Trophoblast cell (in vitro differentiated cells and primary cell): ENCODE data around the gene ARFIP1.

Experiments used
- DNase-seq, 2 donors: peaks; one replicate each; pipeline ENCODE4 v3.0.0-alpha.2; 2016
- H2AFZ ChIP-seq: 2 replicates; pipeline ENCODE4 v1.6.1; 2013; ENCODE audit warnings: low read length, moderate library complexity, mild to moderate bottlenecking; ENCODE audit not compliant: insufficient read depth, poor library complexity
- H2AK5ac ChIP-seq: 2 replicates; pipeline ENCODE4 v1.6.1; 2013; ENCODE audit warnings: mild to moderate bottlenecking, low read length
- H2BK120ac ChIP-seq: 2 replicates; pipeline ENCODE4 v1.6.1; 2013; ENCODE audit warnings: low read length, mild to moderate bottlenecking, moderate library complexity; ENCODE audit not compliant: insufficient read depth, poor library complexity
- H2BK12ac ChIP-seq: 2 replicates; pipeline ENCODE4 v1.6.1; 2013; ENCODE audit warnings: mild to moderate bottlenecking, low read length, moderate library complexity
- H2BK5ac ChIP-seq: 2 replicates; pipeline ENCODE4 v1.6.1; 2013; ENCODE audit warnings: low read length, low read depth, moderate library complexity, mild to moderate bottlenecking; ENCODE audit not compliant: poor library complexity
- H3K14ac ChIP-seq: 2 replicates; pipeline ENCODE4 v1.6.1; 2013; ENCODE audit warnings: mild to moderate bottlenecking, low read length
- H3K18ac ChIP-seq: 2 replicates; pipeline ENCODE4 v1.6.1; 2013; ENCODE audit warnings: mild to moderate bottlenecking, low read length
- H3K23ac ChIP-seq: 2 replicates; pipeline ENCODE4 v1.6.1; 2013; ENCODE audit warnings: low read length
- H3K27ac ChIP-seq: 2 replicates; pipeline ENCODE4 v1.5.1; 2013; ENCODE audit warnings: low read depth, mild to moderate bottlenecking, inconsistent platforms, low read length, moderate library complexity
- H3K27me3 ChIP-seq: 2 replicates; pipeline ENCODE4 v1.6.1; 2013; ENCODE audit warnings: inconsistent platforms, mild to moderate bottlenecking, low read length, moderate library complexity; ENCODE audit not compliant: insufficient read depth
- H3K36me3 ChIP-seq, 2 experiments: 1 replicate in 1 of 2; 2 replicates in 1 of 2; pipeline ENCODE4 v1.6.1; 2013; ENCODE audit warnings: low read length in 2 of 2, mild to moderate bottlenecking in 2 of 2, moderate library complexity in 1 of 2; ENCODE audit not compliant: insufficient read depth in 2 of 2, control insufficient read depth in 1 of 2
- H3K4ac ChIP-seq: 2 replicates; pipeline ENCODE4 v1.6.1; 2013; ENCODE audit warnings: low read depth, mild to moderate bottlenecking, low read length, moderate library complexity
- H3K4me1 ChIP-seq, 2 experiments: 1 replicate in 1 of 2; 2 replicates in 1 of 2; pipeline ENCODE4 v1.6.1; 2013; ENCODE audit warnings: low read length in 2 of 2, mild to moderate bottlenecking in 2 of 2, moderate library complexity in 1 of 2; ENCODE audit not compliant: insufficient read depth in 2 of 2, control insufficient read depth in 1 of 2
- H3K4me2 ChIP-seq: 2 replicates; pipeline ENCODE4 v1.6.1; 2013; ENCODE audit warnings: inconsistent platforms, mild to moderate bottlenecking, low read length, moderate library complexity
- H3K4me3 ChIP-seq: 2 replicates; pipeline ENCODE4 v1.5.1; 2013; ENCODE audit warnings: mild to moderate bottlenecking, low read depth, low read length, inconsistent platforms
- H3K79me1 ChIP-seq: one replicate; pipeline ENCODE4 v1.6.1; 2013; ENCODE audit warnings: low read length
- H3K79me2 ChIP-seq: 2 replicates; pipeline ENCODE4 v1.6.1; 2013; ENCODE audit warnings: low read length, mild to moderate bottlenecking; ENCODE audit not compliant: control insufficient read depth, insufficient read depth, poor library complexity
- H3K9ac ChIP-seq: 2 replicates; pipeline ENCODE4 v1.6.1; 2013; ENCODE audit warnings: mild to moderate bottlenecking, low read length
- H3K9me3 ChIP-seq: 2 replicates; pipeline ENCODE4 v1.6.1; 2013; ENCODE audit warnings: low read depth, mild to moderate bottlenecking, control low read depth, inconsistent platforms, low read length; ENCODE audit not compliant: insufficient read depth
- H4K12ac ChIP-seq: 2 replicates; pipeline ENCODE4 v1.6.1; 2013; ENCODE audit warnings: low read depth, mild to moderate bottlenecking, low read length, moderate library complexity
- H4K8ac ChIP-seq: 2 replicates; pipeline ENCODE4 v1.6.1; 2013; ENCODE audit warnings: low read depth, mild to moderate bottlenecking, low read length, moderate library complexity
- H4K91ac ChIP-seq: one replicate; pipeline ENCODE4 v1.6.1; 2013; ENCODE audit warnings: low read depth, mild to moderate bottlenecking, low read length, moderate library complexity
- WGBS: extraction: QIAGEN DNeasy Blood & Tissue Kit; methylation state at CpG from one replicate; pipeline ENCODE4 v1.1.7; 2013; ENCODE audit warnings: missing lambda C conversion rate; ENCODE audit not compliant: insufficient read length, insufficient coverage; ENCODE audit errors: extremely low coverage; 5-methylcytosine and 5-hydroxymethylcytosine counted together

ARFIP1 gene

DNA sequence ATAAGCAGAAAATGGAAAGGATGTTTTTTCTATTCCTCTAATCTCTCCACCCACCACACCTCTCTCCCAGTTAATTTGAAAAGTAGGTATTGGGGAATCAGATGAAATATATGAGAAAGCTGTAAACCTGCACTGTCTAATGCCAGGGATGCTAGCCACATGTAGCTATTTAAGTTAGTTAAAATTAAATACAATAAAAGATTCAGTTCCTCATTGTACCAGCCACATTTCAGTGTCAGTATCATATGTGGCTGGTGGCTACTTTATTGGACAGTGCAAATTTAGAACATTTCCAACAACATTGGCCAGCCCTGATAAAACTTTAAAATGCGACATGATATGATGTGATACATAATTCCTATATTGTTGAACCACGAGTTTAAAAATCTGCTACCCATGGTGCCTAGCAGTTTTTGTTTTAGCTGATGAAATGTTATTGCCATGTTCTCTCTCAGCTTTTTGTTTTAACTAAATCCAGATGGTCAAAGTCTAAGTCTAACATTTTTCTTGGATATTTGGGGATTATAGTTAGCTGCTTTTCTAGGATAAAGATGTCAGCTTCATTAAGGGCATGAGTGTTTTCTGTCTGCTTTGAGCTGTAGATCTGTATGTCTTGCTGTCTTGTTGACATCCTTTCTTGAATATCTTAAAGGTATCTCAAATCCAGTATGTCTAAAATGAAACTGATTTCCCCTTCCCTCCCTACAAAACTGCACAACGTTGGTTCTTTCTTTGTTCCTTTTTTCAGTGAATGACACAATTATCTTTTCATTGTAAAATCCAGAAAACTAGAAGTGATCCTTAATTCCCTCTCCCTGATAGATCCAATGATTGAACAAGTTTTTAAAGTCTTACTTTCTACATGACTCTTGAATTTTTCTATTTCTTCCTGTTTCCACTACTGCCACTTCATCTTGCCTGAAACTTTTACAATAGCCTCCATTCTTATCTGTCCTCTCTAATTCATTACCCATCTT lies 6.2 kb downstream of the ARFIP1 start:
- Histone ChIP-seq H3K36me3 (no peaks in the 10 kb centered on the region), H2BK120ac (no peak overlapping the region), H2BK5ac (no peak overlapping the region), H3K4me1 (no peaks in the 10 kb centered on the region), H2AFZ (no peak overlapping the region), H4K91ac (no peak overlapping the region), H2BK12ac (no peak overlapping the region), H3K9me3 (no peaks in the 10 kb centered on the region), H3K4ac (no peak overlapping the region), H3K4me3 (no peak overlapping the region), H3K27ac (no peak overlapping the region), H3K18ac (no peak overlapping the region), H3K9ac (no peak overlapping the region), H3K27me3 (no peaks in the 10 kb centered on the region), H2AK5ac (no peak overlapping the region), H3K23ac (no peak overlapping the region), H3K14ac (no peak overlapping the region), H3K79me2 (no peaks in the 10 kb centered on the region), H4K12ac (no peak overlapping the region), H3K79me1 (no peaks in the 10 kb centered on the region), H4K8ac (no peak overlapping the region), H3K4me2 (no peak overlapping the region)
- no peak for DNase-seq
- no CpG with 5 or more reads among the region's 3 CpGs for WGBS

DNA sequence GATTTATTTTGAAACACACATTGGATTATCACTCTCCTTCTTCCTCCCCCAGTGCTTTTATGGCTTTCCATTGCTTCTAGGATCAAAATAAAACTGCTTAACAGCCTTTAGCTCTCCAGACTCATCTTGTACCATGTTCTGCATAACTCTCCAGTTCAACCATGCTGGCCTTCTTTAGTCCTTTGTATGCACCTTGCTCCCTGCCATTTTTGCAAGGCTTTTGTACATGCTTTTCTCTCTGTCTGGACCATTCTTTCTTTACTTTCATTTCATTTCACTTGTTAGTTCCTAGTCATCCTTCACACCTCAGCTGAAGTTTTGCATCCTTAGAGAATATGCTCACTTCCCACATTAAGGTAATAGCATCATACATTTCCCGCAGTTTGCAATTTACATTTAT lies 6.9 kb downstream of the ARFIP1 start:
- H2AK5ac ChIP-seq, result no peak overlapping the region
- H3K79me2 ChIP-seq, result no peaks in the 10 kb centered on the region
- no peak overlapping the region for H3K23ac ChIP-seq
- DNase-seq, result no peak
- no peak overlapping the region for H3K9ac ChIP-seq
- H3K4me3 ChIP-seq, result no peak overlapping the region
- no CpG with 5 or more reads among the region's 1 CpG for WGBS
- no peak overlapping the region for H3K4me2 ChIP-seq
- H2BK120ac ChIP-seq, result no peak overlapping the region
- H3K18ac ChIP-seq, result no peak overlapping the region
- no peak overlapping the region for H2BK5ac ChIP-seq
- H3K14ac ChIP-seq, result no peak overlapping the region
- no peaks in the 10 kb centered on the region for H3K27me3 ChIP-seq
- H4K8ac ChIP-seq, result no peak overlapping the region
- no peak overlapping the region for H3K27ac ChIP-seq
- H4K91ac ChIP-seq, result no peak overlapping the region
- H3K79me1 ChIP-seq, result no peaks in the 10 kb centered on the region
- no peak overlapping the region for H4K12ac ChIP-seq
- no peaks in the 10 kb centered on the region for H3K36me3 ChIP-seq
- H3K4me1 ChIP-seq, result no peaks in the 10 kb centered on the region
- H3K4ac ChIP-seq, result no peak overlapping the region
- no peaks in the 10 kb centered on the region for H3K9me3 ChIP-seq
- no peak overlapping the region for H2AFZ ChIP-seq
- no peak overlapping the region for H2BK12ac ChIP-seq

DNA sequence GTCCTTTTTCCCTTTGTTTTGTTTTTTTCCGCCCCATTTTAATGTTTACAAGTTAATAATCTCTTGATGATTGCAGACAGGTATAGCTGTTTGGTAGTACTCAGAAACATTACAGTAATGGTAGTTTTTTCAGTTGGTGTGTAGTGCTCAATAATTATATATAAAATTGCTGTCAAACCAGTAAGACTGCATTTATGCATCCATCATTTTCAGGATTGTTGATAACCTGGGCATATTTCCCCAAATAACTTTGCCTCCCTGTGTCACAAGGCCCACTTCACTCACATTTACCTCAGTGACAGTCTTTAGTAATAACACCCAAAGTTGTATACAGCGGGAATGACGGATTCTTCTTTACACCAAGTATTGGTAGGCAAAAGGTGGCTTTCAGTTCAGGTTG lies 16.1 kb downstream of the ARFIP1 start:
- no peak overlapping the region for H3K18ac ChIP-seq
- H3K4me1 ChIP-seq, result no peaks in the 10 kb centered on the region
- H2BK12ac ChIP-seq, result no peak overlapping the region
- no peak overlapping the region for H2BK120ac ChIP-seq
- H3K23ac ChIP-seq, result no peak overlapping the region
- no peaks in the 10 kb centered on the region for H3K79me1 ChIP-seq
- H2AK5ac ChIP-seq, result no peak overlapping the region
- H4K91ac ChIP-seq, result no peak overlapping the region
- H2AFZ ChIP-seq, result no peak overlapping the region
- no peak overlapping the region for H2BK5ac ChIP-seq
- no peaks in the 10 kb centered on the region for H3K36me3 ChIP-seq
- no peak overlapping the region for H3K27ac ChIP-seq
- H3K9me3 ChIP-seq, result no peaks in the 10 kb centered on the region
- H4K8ac ChIP-seq, result no peak overlapping the region
- H3K4me2 ChIP-seq, result no peak overlapping the region
- WGBS, result no CpG with 5 or more reads among the region's 3 CpGs
- no peak overlapping the region for H3K4me3 ChIP-seq
- no peak overlapping the region for H3K4ac ChIP-seq
- H4K12ac ChIP-seq, result no peak overlapping the region
- no peaks in the 10 kb centered on the region for H3K79me2 ChIP-seq
- DNase-seq, result peak; percentile 37 to 93
- no peaks in the 10 kb centered on the region for H3K27me3 ChIP-seq
- H3K14ac ChIP-seq, result no peak overlapping the region
- H3K9ac ChIP-seq, result no peak overlapping the region

DNA sequence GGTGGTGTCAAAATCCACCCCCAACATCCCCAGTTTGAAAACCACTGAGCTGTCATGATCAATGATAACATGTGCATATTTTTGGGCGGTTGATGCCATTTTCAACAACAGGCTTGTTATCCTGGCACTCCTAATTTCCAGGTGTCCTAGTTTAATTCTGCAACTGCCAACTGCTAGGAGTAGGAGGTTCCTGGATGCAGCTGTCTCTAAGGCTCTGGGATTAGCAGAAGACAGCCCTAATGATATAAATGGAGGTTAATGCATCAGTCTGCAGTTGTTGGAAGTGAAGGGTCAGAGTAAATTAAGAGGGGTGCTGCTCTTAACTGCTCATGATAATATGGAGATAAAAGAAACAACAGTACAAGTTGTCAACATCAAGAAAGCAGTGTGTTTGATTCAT lies 23.8 kb downstream of the ARFIP1 start:
- no peak overlapping the region for H4K91ac ChIP-seq
- H3K9me3 ChIP-seq, result no peaks in the 10 kb centered on the region
- no peak overlapping the region for H3K14ac ChIP-seq
- no peak overlapping the region for H2BK5ac ChIP-seq
- no peak overlapping the region for H2BK12ac ChIP-seq
- no peak overlapping the region for H3K4me3 ChIP-seq
- no peak overlapping the region for H2BK120ac ChIP-seq
- H3K4me1 ChIP-seq, result no peaks in the 10 kb centered on the region
- no peak overlapping the region for H3K4ac ChIP-seq
- no peak overlapping the region for H2AK5ac ChIP-seq
- H3K9ac ChIP-seq, result no peak overlapping the region
- no peak overlapping the region for H3K23ac ChIP-seq
- H3K79me1 ChIP-seq, result no peaks in the 10 kb centered on the region
- no peak overlapping the region for H3K27ac ChIP-seq
- no peak overlapping the region for H4K8ac ChIP-seq
- H3K27me3 ChIP-seq, result no peaks in the 10 kb centered on the region
- H3K4me2 ChIP-seq, result no peak overlapping the region
- no CpG with 5 or more reads among the region's 1 CpG for WGBS
- no peak overlapping the region for H4K12ac ChIP-seq
- no peaks in the 10 kb centered on the region for H3K36me3 ChIP-seq
- H2AFZ ChIP-seq, result no peak overlapping the region
- no peak overlapping the region for H3K18ac ChIP-seq
- no peaks in the 10 kb centered on the region for H3K79me2 ChIP-seq
- DNase-seq, result no peak
